Upper lobe of left lung (tissue), 6 donors: ENCODE data around the gene FAT3. TPM values are rescaled to one million over a fixed set of nuclear protein-coding genes. Genes with fewer than 3 reads are reported as not detected.
A peak's percentile ranks its signal among the peaks of the same experiment; 100 is the strongest.

Experiments used
- ATAC-seq, 2 donors: fragments of 200-7000 bp; cut with Tn5 transposase; one replicate each; pipeline ENCODE4 v1.9.1; 2022; ENCODE audit warnings: mild to moderate bottlenecking in 2 of 2, moderate library complexity in 2 of 2; ENCODE audit not compliant: low FRiP score in 2 of 2
- DNase-seq, 2 donors: peaks; one replicate each; pipeline ENCODE4 v3.0.0-alpha.2; 2019 to 2020
- H3K27ac ChIP-seq, 4 donors: fragments of 200-600 bp; sonication (generic); one replicate each; pipeline ENCODE4 v1.5.1; 2016 to 2019
- H3K27me3 ChIP-seq, 4 donors: fragments of 200-600 bp; sonication (generic); one replicate each; pipeline ENCODE4 v1.5.1; 2017 to 2019
- H3K36me3 ChIP-seq, 4 donors: fragments of 200-600 bp; sonication (generic); one replicate each; pipeline ENCODE4 v1.5.1; 2016 to 2019
- H3K4me1 ChIP-seq, 4 donors: fragments of 200-600 bp; sonication (generic); one replicate each; pipeline ENCODE4 v1.5.1; 2018 to 2019
- H3K4me3 ChIP-seq, 4 donors: fragments of 200-600 bp; sonication (generic); one replicate each; pipeline ENCODE4 v1.5.1; 2017 to 2019; ENCODE audit warnings: mild to moderate bottlenecking in 2 of 4, moderate library complexity in 1 of 4
- H3K9me3 ChIP-seq, 4 donors: fragments of 200-600 bp; sonication (generic); one replicate each; pipeline ENCODE4 v1.5.1; 2018 to 2019
- EP300 ChIP-seq, 4 donors: sonication (generic); formaldehyde crosslinking; IDR thresholded peaks; one replicate each; pipeline ENCODE4 v1.5.1; 2017; ENCODE audit warnings: antibody characterized with exemption in 4 of 4, control low read depth in 2 of 4
- POLR2A ChIP-seq, 4 donors: fragments of 450-650 bp; IDR thresholded peaks; one replicate each; pipeline ENCODE4 v1.5.1; 2016 to 2017; ENCODE audit warnings: antibody characterized with exemption in 4 of 4, mild to moderate bottlenecking in 2 of 4
- POLR2AphosphoS5 ChIP-seq, 2 donors: sonication (generic); formaldehyde crosslinking; IDR thresholded peaks; one replicate each; pipeline ENCODE4 v1.5.1; 2017; ENCODE audit warnings: antibody characterized with exemption in 2 of 2
- WGBS, 2 donors: methylation state at CpG; one replicate each; pipeline ENCODE4 v1.1.5; 2017 to 2018; 5-methylcytosine and 5-hydroxymethylcytosine counted together
- total RNA-seq, 6 donors: library from RNA; depleted of rRNA in 4 of 6; stranded (reverse); fragments of >200 nt in 4 of 6; gene quantifications; one replicate each; pipeline versions ENCODE4 v1.1.0 to v1.2.1, GENCODE V29; 2016 to 2021
- TF ChIP-seq, protein P1 (sequence below), 6 experiments: fragments of 450-650 bp in 4 of 6; fragments of 200-600 bp in 2 of 6; sonication (generic) in 2 of 6; IDR thresholded peaks; one replicate each; pipeline ENCODE4 v1.5.1; 2016 to 2019; ENCODE audit warnings: antibody characterized with exemption in 6 of 6
- donor health status: DM: no; HTN: no; CAD: no; lungs with moderate emphysema.
- donor health status: DM: no; HTN: yes; CAD: no; lungs with severe emphysema.

FAT3 gene
- total RNA-seq, 6 donors from 2014 or later: 2.7 to 9.8 (median 4.3) TPM

- H3K4me1 ChIP-seq: peaks cover 0 to 29% (median 0%) of the 10 kb centered on the region in 4 donors
- ATAC-seq (no peak), DNase-seq (no peak)
- WGBS, 2 donors: 33 to 56% methylated on average over 1 of the region's 1 CpG
- H3K27ac ChIP-seq: no peak overlapping the region
- H3K9me3 ChIP-seq: no peaks in the 10 kb centered on the region
- no peaks in the 10 kb centered on the region for H3K36me3 ChIP-seq
- H3K27me3 ChIP-seq: peaks cover 0 to 22% (median 9%) of the 10 kb centered on the region in 4 donors
- TF ChIP-seq POLR2A (IDR thresholded peaks at IDR 0.05) (no peak), POLR2AphosphoS5 (IDR thresholded peaks at IDR 0.05) (no peak), EP300 (IDR thresholded peaks at IDR 0.05) (no peak)
- TF ChIP-seq, protein P1, sequence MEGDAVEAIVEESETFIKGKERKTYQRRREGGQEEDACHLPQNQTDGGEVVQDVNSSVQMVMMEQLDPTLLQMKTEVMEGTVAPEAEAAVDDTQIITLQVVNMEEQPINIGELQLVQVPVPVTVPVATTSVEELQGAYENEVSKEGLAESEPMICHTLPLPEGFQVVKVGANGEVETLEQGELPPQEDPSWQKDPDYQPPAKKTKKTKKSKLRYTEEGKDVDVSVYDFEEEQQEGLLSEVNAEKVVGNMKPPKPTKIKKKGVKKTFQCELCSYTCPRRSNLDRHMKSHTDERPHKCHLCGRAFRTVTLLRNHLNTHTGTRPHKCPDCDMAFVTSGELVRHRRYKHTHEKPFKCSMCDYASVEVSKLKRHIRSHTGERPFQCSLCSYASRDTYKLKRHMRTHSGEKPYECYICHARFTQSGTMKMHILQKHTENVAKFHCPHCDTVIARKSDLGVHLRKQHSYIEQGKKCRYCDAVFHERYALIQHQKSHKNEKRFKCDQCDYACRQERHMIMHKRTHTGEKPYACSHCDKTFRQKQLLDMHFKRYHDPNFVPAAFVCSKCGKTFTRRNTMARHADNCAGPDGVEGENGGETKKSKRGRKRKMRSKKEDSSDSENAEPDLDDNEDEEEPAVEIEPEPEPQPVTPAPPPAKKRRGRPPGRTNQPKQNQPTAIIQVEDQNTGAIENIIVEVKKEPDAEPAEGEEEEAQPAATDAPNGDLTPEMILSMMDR (IDR thresholded peaks at IDR 0.05): no peak
- H3K4me3 ChIP-seq: no peak overlapping the region
Measured at GRCh38 chr11:92222701-92223100, 1.9 kb upstream of the FAT3 start.

- Histone ChIP-seq H3K36me3 (no peaks in the 10 kb centered on the region), H3K27ac (peak overlapping the region in 3 of 4 donors; percentile 24 to 70 (median 46)), H3K4me1 (peaks cover 0 to 29% (median 0%) of the 10 kb centered on the region in 4 donors), H3K27me3 (peaks cover 0 to 22% (median 9%) of the 10 kb centered on the region in 4 donors), H3K4me3 (peak overlapping the region in 3 of 4 donors; percentile 33 to 52 (median 45)), H3K9me3 (no peaks in the 10 kb centered on the region)
- 3 to 4% methylated on average over 6 to 8 of the region's 8 CpGs for WGBS, 2 donors
- DNase-seq (no peak), ATAC-seq (no peak)
- TF ChIP-seq POLR2A (IDR thresholded peaks at IDR 0.05): no peak
- TF ChIP-seq POLR2AphosphoS5 (IDR thresholded peaks at IDR 0.05): no peak
- no peak for TF ChIP-seq EP300 (IDR thresholded peaks at IDR 0.05)
- TF ChIP-seq, protein P1 (IDR thresholded peaks at IDR 0.05): no peak
Measured at GRCh38 chr11:92224054-92224406, 588 bp upstream of the FAT3 start.

GRCh38 chr11:92225125-92225567, 528 bp downstream of the FAT3 start:
- Histone ChIP-seq H3K4me1 (peaks cover 0 to 29% (median 0%) of the 10 kb centered on the region in 4 donors), H3K9me3 (no peaks in the 10 kb centered on the region), H3K4me3 (peak overlapping the region; percentile 25 to 52 (median 39)), H3K27me3 (peaks cover 0 to 22% (median 9%) of the 10 kb centered on the region in 4 donors), H3K36me3 (no peaks in the 10 kb centered on the region), H3K27ac (peak overlapping the region; percentile 17 to 70 (median 35))
- WGBS, 2 donors: 2 to 4% methylated on average over 19 to 34 of the region's 34 CpGs
- TF ChIP-seq, protein P1 (IDR thresholded peaks at IDR 0.05): no peak
- TF ChIP-seq POLR2A (IDR thresholded peaks at IDR 0.05): no peak
- TF ChIP-seq POLR2AphosphoS5 (IDR thresholded peaks at IDR 0.05): no peak
- TF ChIP-seq EP300 (IDR thresholded peaks at IDR 0.05): no peak
- ATAC-seq: no peak
- DNase-seq: peak in 1 of 2 donors; percentile 81

- peaks cover 0 to 22% (median 9%) of the 10 kb centered on the region in 4 donors for H3K27me3 ChIP-seq
- TF ChIP-seq POLR2AphosphoS5 (IDR thresholded peaks at IDR 0.05) (no peak), POLR2A (IDR thresholded peaks at IDR 0.05) (no peak), EP300 (IDR thresholded peaks at IDR 0.05) (no peak)
- TF ChIP-seq, protein P1 (IDR thresholded peaks at IDR 0.05): no peak
Measured at GRCh38 chr11:92225568-92226330, 1.1 kb downstream of the FAT3 start.

More at GRCh38 chr11:92225568-92226330, 1.1 kb downstream of the FAT3 start:
- no peaks in the 10 kb centered on the region for H3K36me3 ChIP-seq
- peak overlapping the region in 1 of 4 donors; percentile 70 for H3K27ac ChIP-seq
- peak; percentile 27 to 39 for ATAC-seq
- no peaks in the 10 kb centered on the region for H3K9me3 ChIP-seq
- DNase-seq: peak in 1 of 2 donors; percentile 86
- H3K4me3 ChIP-seq: peak overlapping the region; percentile 25 to 52 (median 39)
- H3K4me1 ChIP-seq: peaks cover 0 to 29% (median 0%) of the 10 kb centered on the region in 4 donors
- 4 to 6% methylated on average over 42 to 51 of the region's 54 CpGs for WGBS, 2 donors
